ENCODE measurements around the gene CDK5RAP3.

CDK5RAP3 gene

GRCh38 chr17:47955497-47956461, 15.1 kb upstream of the CDK5RAP3 start:
- no peak overlapping the region for H3K27ac ChIP-seq (replicated peaks)
- H3K4me3 ChIP-seq (replicated peaks; ENCODE audit: insufficient read depth, low read length) = no peak overlapping the region
- DNase-seq (ENCODE audit: low read depth in 1 of 2, low spot score in 1 of 2) = no peak
- TF ChIP-seq POLR2AphosphoS5 (IDR thresholded peaks at IDR 0.05; ENCODE audit: low read depth) = no peak
- TF ChIP-seq GABPA (IDR thresholded peaks at IDR 0.05; ENCODE audit: low read depth) = no peak
- no peak for TF ChIP-seq REST (IDR thresholded peaks at IDR 0.05; ENCODE audit: insufficient replicate concordance, low read depth)
- no peak for TF ChIP-seq CTCF (IDR thresholded peaks at IDR 0.05; ENCODE audit: insufficient read depth, low read length)
- no peaks in the 10 kb centered on the region for H3K27me3 ChIP-seq (ENCODE audit: insufficient read depth, poor library complexity, severe bottlenecking)

DNA sequence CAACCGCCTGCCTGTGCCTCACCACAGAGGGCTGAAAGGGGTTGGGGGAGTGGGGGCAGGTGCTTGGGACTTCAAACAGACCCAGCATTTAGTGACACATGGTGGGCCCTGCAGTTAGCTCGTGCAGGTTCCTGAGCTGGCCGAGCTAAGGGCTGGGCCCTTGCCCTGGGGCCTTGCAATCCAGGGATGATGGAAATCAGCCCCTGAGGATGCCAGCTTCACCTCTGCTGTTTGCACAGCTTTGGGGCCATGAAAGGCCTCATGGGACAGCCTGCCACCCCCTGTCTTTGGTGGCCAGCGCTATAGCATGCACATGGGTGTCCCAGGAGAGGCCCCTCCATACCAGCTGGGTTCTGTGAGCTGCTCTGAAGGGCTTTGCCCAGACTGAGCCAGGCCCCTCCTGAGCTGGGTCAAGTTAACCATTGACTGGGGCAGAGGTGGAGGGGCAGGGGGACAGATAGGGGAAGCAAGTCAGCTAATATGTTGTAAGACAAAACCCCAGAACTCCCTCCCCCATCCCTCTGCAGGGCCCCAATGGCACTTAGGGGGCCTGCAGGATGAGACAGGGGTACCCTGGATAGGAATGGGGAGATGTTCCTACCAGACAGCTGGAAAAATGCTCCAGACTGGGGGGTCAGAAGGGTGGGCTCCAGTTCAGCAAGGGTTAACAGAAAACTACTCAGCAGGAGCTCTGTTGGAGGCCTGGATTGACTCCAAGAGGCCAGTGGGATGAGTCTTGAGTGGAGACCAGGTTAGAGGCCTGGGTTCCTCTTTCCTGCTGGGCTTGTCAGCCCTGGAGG, 13.9 kb upstream of the CDK5RAP3 start:
- Histone ChIP-seq H3K27me3 (ENCODE audit: insufficient read depth, poor library complexity, severe bottlenecking) (no peaks in the 10 kb centered on the region), H3K4me3 (replicated peaks; ENCODE audit: insufficient read depth, low read length) (no peak overlapping the region), H3K27ac (replicated peaks) (0 out of 2 replicates have a peak overlapping the region, but pooled peaks have one; percentile 23)
- DNase-seq (ENCODE audit: low read depth in 1 of 2, low spot score in 1 of 2) = peak in 1 of 2 experiments; percentile 41
- TF ChIP-seq POLR2AphosphoS5 (IDR thresholded peaks at IDR 0.05; ENCODE audit: low read depth) (no peak), SPI1 (IDR thresholded peaks at IDR 0.05; ENCODE audit: borderline replicate concordance, low read depth) (peak; percentile 46; the same call in 1 of the 2 replicates)

- Histone ChIP-seq H3K4me3 (replicated peaks; ENCODE audit: insufficient read depth, low read length) (no peak within 1 kb of the TSS), H3K27ac (replicated peaks) (0 out of 2 replicates have a peak within 1 kb of the TSS, but pooled peaks have one; percentile 23), H3K27me3 (ENCODE audit: insufficient read depth, poor library complexity, severe bottlenecking) (no peaks in the 10 kb centered on the region)
- TF ChIP-seq SPI1 (IDR thresholded peaks at IDR 0.05; ENCODE audit: borderline replicate concordance, low read depth) (no peak), REST (IDR thresholded peaks at IDR 0.05; ENCODE audit: insufficient replicate concordance, low read depth) (no peak)
- no peak for DNase-seq (ENCODE audit: low read depth in 1 of 2, low spot score in 1 of 2)
Observed at GRCh38 chr17:47957591-47958490, 13.1 kb upstream of the CDK5RAP3 start, which contains the start of gene PRR15L. Gene PRR15L (minus strand): TSS chr17:47957883. CDS start chr17:47953234, 4,649 bp downstream.

DNA sequence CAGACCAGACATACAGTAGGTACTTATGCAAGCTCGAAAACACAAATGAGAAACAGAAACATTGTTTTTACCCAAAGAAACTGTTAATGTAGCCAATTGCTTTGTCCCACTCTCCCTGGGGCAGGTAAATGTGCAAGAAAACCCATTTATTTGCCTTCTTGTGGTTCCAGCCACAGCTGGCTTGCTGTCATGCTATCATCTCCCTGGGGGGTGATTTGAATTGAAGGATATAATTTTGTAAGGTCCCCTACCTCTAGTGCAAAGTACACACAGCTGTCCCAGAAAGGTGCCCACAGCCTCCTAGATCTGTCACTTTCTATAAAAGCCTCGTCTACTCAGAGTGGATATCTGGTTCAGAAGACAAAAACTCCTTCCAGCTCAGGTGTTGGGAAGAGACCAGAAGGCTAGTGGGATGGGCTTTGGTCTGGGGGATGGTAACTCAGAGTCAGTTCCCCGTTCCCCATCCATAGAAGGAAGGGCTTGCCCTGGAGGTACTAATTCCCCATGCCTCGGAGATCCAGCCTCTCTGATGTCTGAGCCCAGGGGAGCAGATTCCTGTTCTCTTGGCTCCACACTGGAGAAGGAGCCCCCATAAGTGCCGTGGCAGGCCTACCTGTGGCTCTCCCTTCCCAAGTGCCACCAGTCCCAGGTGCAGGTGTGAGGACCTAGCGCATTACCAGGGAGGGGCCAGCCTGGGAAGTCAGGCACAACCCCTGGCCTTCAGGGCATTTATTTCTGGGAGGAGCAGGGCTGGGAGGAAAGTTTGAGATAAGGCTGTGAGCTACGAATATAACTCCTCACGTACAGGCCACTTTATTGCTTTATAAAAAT, 10.9 kb upstream of the CDK5RAP3 start:
- no peak overlapping the region for H3K27ac ChIP-seq (replicated peaks)
- no peak overlapping the region for H3K4me3 ChIP-seq (replicated peaks; ENCODE audit: insufficient read depth, low read length)
- TF ChIP-seq SPI1 (IDR thresholded peaks at IDR 0.05; ENCODE audit: borderline replicate concordance, low read depth) (no peak), REST (IDR thresholded peaks at IDR 0.05; ENCODE audit: insufficient replicate concordance, low read depth) (no peak), POLR2AphosphoS5 (IDR thresholded peaks at IDR 0.05; ENCODE audit: low read depth) (no peak), GABPA (IDR thresholded peaks at IDR 0.05; ENCODE audit: low read depth) (no peak), CTCF (IDR thresholded peaks at IDR 0.05; ENCODE audit: insufficient read depth, low read length) (no peak)
- H3K27me3 ChIP-seq (ENCODE audit: insufficient read depth, poor library complexity, severe bottlenecking) = no peaks in the 10 kb centered on the region
- no peak for DNase-seq (ENCODE audit: low read depth in 1 of 2, low spot score in 1 of 2)

Data from HL-60 (cell line).